Measurements from ENCODE around the gene GAGE12F.
"Not testable (repeated sequence)": the region's sequence is repeated elsewhere in the genome, so short reads cannot be mapped to it uniquely, and the experiment has no call there.

Gene GAGE12F

DNA sequence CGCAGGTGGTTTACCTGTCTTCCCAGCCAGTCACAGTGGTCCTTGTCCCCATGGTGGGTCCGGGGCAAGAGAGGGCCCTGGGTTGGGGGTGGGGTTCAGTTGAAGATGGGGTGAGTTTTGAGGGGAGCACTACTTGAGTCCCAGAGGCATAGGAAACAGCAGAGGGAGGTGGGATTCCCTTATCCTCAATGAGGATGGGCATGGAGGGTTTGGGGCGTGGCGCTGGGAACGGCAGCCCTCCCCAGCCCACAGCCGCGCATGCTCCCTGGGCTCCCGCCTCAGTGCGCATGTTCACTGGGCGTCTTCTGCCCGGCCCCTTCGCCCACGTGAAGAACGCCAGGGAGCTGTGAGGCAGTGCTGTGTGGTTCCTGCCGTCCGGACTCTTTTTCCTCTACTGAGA, at the start of gene GAGE12F:
Gene GAGE12F, plus strand, starts transcription at position 301 of the 400 bp plus-strand sequence. CDS start 1,155 bp downstream, outside the sequence.
- DNase-seq = not testable (repeated sequence)

- not testable (repeated sequence) for DNase-seq
Measured at GRCh38 chrX:49531877-49532276, 28.8 kb upstream of the GAGE12F start, which contains the start of gene GAGE12C. Gene GAGE12C (plus strand): TSS chrX:49532177. CDS start chrX:49533332, 1,155 bp downstream.

- not testable (repeated sequence) for DNase-seq
Measured at GRCh38 chrX:49541433-49541832, 19.2 kb upstream of the GAGE12F start, which contains the start of gene GAGE12D. Gene GAGE12D (plus strand): TSS chrX:49541733. CDS start chrX:49542888, 1,155 bp downstream.

DNA sequence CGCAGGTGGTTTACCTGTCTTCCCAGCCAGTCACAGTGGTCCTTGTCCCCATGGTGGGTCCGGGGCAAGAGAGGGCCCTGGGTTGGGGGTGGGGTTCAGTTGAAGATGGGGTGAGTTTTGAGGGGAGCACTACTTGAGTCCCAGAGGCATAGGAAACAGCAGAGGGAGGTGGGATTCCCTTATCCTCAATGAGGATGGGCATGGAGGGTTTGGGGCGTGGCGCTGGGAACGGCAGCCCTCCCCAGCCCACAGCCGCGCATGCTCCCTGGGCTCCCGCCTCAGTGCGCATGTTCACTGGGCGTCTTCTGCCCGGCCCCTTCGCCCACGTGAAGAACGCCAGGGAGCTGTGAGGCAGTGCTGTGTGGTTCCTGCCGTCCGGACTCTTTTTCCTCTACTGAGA, 9.7 kb upstream of the GAGE12F start, which contains the start of gene GAGE12E:
Gene GAGE12E, plus strand, starts transcription at position 301 of the 400 bp plus-strand sequence. CDS start 1,155 bp downstream, outside the sequence.
- DNase-seq = not testable (repeated sequence)

GRCh38 chrX:49568728-49569127, 8.1 kb downstream of the GAGE12F start:
- DNase-seq = not testable (repeated sequence)

DNA sequence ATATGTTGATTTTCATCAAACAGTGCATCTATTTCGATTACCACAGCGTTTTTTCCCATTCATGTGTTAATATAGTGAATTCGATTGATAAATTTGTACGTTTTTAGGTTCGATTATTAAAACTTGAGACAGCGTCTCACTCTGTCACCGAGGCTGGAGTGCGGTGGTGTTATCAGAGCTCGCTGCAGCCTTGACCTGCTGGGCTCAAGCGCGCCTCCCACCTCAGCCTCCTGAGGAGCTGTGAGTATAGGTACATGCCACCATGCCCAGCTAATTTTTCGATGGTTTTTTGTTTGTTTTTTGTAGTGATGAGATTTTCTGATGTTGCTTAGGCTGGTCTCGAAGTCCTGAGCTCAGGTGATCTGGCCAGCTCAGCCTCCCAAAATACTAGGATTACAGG, 8.5 kb downstream of the GAGE12F start:
- DNase-seq = not testable (repeated sequence)

GRCh38 chrX:49570100-49570499, 9.5 kb downstream of the GAGE12F start, which contains the start of gene GAGE12G:
Gene GAGE12G (plus strand): TSS chrX:49570400. CDS start chrX:49571555, 1,155 bp downstream.
- not testable (repeated sequence) for DNase-seq

- not testable (repeated sequence) for DNase-seq
Measured at GRCh38 chrX:49579649-49580048, 19.0 kb downstream of the GAGE12F start, which contains the start of gene GAGE12H. Gene GAGE12H (plus strand): TSS chrX:49579949. CDS start chrX:49581104, 1,155 bp downstream.

GRCh38 chrX:49589196-49589595, 28.6 kb downstream of the GAGE12F start, which contains the start of gene GAGE2A:
Gene GAGE2A (plus strand): TSS chrX:49589496. CDS start chrX:49590651, 1,155 bp downstream.
- DNase-seq = not testable (repeated sequence)

GRCh38 chrX:49589769-49590478, 29.3 kb downstream of the GAGE12F start:
- DNase-seq = not testable (repeated sequence)

DNA sequence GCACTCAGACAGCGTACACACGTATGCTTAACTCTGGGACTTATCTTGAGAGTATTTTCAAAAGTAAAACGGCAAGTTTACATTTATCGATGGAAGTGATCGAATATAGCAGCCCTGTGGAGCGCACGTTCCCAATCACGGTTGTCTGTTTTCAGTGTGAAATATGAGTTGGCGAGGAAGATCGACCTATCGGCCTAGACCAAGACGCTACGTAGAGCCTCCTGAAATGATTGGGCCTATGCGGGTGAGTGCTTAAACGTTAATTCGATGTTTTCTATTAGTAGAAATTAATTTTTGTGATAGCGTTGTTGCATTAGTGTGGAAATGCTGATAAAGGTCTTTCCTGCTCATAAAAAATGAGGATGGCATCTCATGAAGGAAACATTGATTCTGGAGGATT, 29.8 kb downstream of the GAGE12F start:
- not testable (repeated sequence) for DNase-seq

GRCh38 chrX:49598720-49599119, 38.1 kb downstream of the GAGE12F start, which contains the start of gene GAGE1:
Gene GAGE1 (plus strand): TSS chrX:49599020. CDS start chrX:49600175, 1,155 bp downstream.
- DNase-seq = not testable (repeated sequence)

- DNase-seq = no peak
Measured at GRCh38 chrX:49610718-49611310, 50.2 kb downstream of the GAGE12F start.

Measured in NCI-H1436 treated with DMSO at 0.1 percent for 48 hours (cell line).